22Rv1 (cell line): ENCODE results near the gene SEC14L2.

Experiments
- ZFX ChIP-seq: fragments of 450-650 bp; IDR thresholded peaks from 2 replicates; pipeline ENCODE4 v1.6.1; 2017; ENCODE audit warnings: antibody characterized with exemption, borderline replicate concordance
- TF ChIP-seq, protein P1 (sequence below): fragments of 450-650 bp; IDR thresholded peaks from 2 replicates; pipeline ENCODE4 v1.5.1; 2017; ENCODE audit warnings: mild to moderate bottlenecking

DNA sequence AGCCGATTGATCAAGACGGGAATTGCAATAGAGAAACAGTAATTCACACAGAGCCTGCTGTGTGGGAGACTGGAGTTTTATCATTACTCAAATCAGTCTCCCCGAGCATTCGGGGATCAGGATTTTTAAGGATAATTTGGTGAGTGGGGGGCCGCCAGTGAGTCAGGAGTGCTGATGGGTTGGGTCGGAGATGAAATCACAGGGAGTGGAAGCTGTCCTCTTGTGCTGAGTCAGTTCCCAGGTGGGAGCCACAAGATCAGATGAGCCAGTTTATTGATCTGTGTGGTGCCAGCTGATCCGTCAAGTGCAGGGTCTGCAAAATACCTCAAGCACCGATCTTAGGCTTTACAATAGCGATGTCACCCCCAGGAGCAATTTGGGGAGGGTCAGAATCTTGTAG is 44.3 kb downstream of the SEC14L2 start:
- TF ChIP-seq, protein P1, sequence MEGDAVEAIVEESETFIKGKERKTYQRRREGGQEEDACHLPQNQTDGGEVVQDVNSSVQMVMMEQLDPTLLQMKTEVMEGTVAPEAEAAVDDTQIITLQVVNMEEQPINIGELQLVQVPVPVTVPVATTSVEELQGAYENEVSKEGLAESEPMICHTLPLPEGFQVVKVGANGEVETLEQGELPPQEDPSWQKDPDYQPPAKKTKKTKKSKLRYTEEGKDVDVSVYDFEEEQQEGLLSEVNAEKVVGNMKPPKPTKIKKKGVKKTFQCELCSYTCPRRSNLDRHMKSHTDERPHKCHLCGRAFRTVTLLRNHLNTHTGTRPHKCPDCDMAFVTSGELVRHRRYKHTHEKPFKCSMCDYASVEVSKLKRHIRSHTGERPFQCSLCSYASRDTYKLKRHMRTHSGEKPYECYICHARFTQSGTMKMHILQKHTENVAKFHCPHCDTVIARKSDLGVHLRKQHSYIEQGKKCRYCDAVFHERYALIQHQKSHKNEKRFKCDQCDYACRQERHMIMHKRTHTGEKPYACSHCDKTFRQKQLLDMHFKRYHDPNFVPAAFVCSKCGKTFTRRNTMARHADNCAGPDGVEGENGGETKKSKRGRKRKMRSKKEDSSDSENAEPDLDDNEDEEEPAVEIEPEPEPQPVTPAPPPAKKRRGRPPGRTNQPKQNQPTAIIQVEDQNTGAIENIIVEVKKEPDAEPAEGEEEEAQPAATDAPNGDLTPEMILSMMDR = no peak
- TF ChIP-seq ZFX = no peak
